Left lung (tissue), 10 donors: ENCODE data around the gene CCDC32. TPM values are rescaled to one million over a fixed set of nuclear protein-coding genes. Genes with fewer than 3 reads are reported as not detected.
A peak's percentile ranks its signal among the peaks of the same experiment; 100 is the strongest.
"Not testable (repeated sequence)": the region's sequence is repeated elsewhere in the genome, so short reads cannot be mapped to it uniquely, and the experiment has no call there.

Experiments
- ATAC-seq: fragments of 200-7000 bp; cut with Tn5 transposase; one replicate; pipeline ENCODE4 v1.9.1; 2020; ENCODE audit warnings: moderate library complexity
- DNase-seq, 4 donors: peaks; one replicate each; pipeline ENCODE4 v3.0.0-alpha.2; 2013 to 2020
- H3K27ac ChIP-seq, 2 donors: fragments of 200-600 bp; sonication (generic) in 1 of 2; one replicate each; pipeline versions ENCODE4 v1.5.0 to v1.8.0; 2020 to 2021
- H3K27me3 ChIP-seq, 2 donors: fragments of 200-600 bp; sonication (generic) in 1 of 2; one replicate each; pipeline versions ENCODE4 v1.5.0 to v1.8.0; 2020 to 2021
- H3K36me3 ChIP-seq, 2 donors: fragments of 200-600 bp; sonication (generic) in 1 of 2; one replicate each; pipeline versions ENCODE4 v1.5.0 to v1.8.0; 2020 to 2021
- H3K4me1 ChIP-seq, 2 donors: fragments of 200-600 bp; one replicate each; pipeline ENCODE4 v1.8.0; 2021
- H3K4me3 ChIP-seq, 2 donors: fragments of 200-600 bp; sonication (generic) in 1 of 2; one replicate each; pipeline versions ENCODE4 v1.5.0 to v1.8.0; 2020 to 2021; ENCODE audit warnings: mild to moderate bottlenecking in 1 of 2
- H3K9me3 ChIP-seq, 2 donors: fragments of 200-600 bp; sonication (generic) in 1 of 2; one replicate each; pipeline versions ENCODE4 v1.5.0 to v1.8.0; 2020 to 2021
- intact Hi-C, 2 donors: fragments of 100-400 bp; cut with DNase I; formaldehyde crosslinking; loops; one replicate each; pipeline versions ENCODE4 v1.11.2 to v1.14.2; 2022
- polyA plus RNA-seq, 6 donors: library from polyadenylated mRNA; unstranded; fragments of 120-200 nt; gene quantifications; one replicate each; pipeline ENCODE4 v1.2.1, GENCODE V29; 2013; ENCODE audit not compliant: insufficient read length in 6 of 6
- total RNA-seq, 2 donors: library from RNA; stranded (reverse); fragmentation: NEBNext Ultra II Directional; extraction: Animal tissue kit (Norgen Biotek cat#: 25700); gene quantifications; one replicate each; pipeline ENCODE4 v1.2.1, GENCODE V29; 2021
- TF ChIP-seq, protein P1 (sequence below), 2 donors: fragments of 200-600 bp; sonication (generic) in 1 of 2; IDR thresholded peaks; one replicate each; pipeline versions ENCODE4 v1.5.0 to v1.8.0; 2021; ENCODE audit warnings: antibody characterized with exemption in 2 of 2
- donor health status: DM: no; HTN: yes; CAD: no.
- donor health status: DM: no; HTN: no; CAD: no.

The CCDC32 gene
- total and polyA plus RNA-seq, 8 donors: 19.4 to 31.6 (median 28.8) TPM

DNA sequence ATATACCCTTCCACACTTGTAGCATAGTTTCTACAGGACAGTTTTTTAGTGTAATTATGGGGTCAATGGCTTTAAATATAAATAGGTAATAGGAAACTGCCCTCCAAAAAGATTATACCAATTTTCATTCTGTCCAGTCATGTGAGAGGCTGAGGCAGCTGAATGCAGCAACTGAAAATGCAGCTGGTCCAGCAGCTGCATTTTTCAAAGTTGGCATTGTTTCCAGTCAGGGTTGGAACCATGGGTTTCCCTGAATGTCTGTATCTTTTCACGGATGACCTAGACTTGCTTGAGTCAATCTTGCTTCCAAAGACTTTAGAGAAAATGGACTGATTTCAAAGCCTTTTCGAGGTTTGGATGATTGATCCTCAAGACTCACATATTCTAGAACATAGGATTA is 19.3 kb upstream of the CCDC32 start:
- Histone ChIP-seq H3K27ac (no peak overlapping the region), H3K27me3 (no peaks in the 10 kb centered on the region), H3K9me3 (peaks cover 0 to 3% of the 10 kb centered on the region in 2 donors), H3K4me3 (no peak overlapping the region), H3K4me1 (no peaks in the 10 kb centered on the region), H3K36me3 (no peaks in the 10 kb centered on the region)
- ATAC-seq: no peak
- DNase-seq: no peak
- intact Hi-C loops: no loop called here
- TF ChIP-seq, protein P1, sequence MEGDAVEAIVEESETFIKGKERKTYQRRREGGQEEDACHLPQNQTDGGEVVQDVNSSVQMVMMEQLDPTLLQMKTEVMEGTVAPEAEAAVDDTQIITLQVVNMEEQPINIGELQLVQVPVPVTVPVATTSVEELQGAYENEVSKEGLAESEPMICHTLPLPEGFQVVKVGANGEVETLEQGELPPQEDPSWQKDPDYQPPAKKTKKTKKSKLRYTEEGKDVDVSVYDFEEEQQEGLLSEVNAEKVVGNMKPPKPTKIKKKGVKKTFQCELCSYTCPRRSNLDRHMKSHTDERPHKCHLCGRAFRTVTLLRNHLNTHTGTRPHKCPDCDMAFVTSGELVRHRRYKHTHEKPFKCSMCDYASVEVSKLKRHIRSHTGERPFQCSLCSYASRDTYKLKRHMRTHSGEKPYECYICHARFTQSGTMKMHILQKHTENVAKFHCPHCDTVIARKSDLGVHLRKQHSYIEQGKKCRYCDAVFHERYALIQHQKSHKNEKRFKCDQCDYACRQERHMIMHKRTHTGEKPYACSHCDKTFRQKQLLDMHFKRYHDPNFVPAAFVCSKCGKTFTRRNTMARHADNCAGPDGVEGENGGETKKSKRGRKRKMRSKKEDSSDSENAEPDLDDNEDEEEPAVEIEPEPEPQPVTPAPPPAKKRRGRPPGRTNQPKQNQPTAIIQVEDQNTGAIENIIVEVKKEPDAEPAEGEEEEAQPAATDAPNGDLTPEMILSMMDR (IDR thresholded peaks at IDR 0.05): no peak

DNA sequence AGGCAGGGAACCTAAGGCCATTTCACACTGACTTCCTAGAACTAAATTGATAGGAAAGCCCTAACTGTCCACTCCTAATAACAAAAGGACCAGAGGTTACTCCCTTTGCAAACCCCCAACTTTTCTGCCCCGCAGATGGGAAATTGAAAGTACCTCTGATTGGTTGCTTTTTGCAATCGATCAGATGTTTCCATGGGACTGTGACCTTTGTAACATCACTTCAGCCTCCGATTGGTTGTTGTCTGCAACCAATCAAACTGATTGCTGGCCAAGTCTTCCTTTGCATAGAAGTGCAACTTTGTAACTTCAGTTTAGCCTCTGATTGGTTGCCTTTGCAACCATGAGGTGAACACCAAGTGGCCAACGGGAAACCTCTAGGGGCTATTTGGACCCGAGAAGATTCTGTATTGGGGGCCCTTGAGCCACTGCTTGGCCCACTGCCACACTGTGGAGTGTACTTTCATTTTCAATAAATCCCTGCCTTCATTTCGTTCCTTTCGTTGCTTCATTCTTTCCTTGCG is 17.9 kb upstream of the CCDC32 start:
- H3K4me1 ChIP-seq: no peaks in the 10 kb centered on the region
- intact Hi-C loops: no loop called here
- ATAC-seq (peak; percentile 74), DNase-seq (no peak)
- H3K27ac ChIP-seq: no peak overlapping the region
- peaks cover 0 to 3% of the 10 kb centered on the region in 2 donors for H3K9me3 ChIP-seq
- no peaks in the 10 kb centered on the region for H3K36me3 ChIP-seq
- H3K4me3 ChIP-seq: peak overlapping the region; percentile 11 to 22
- TF ChIP-seq, protein P1 (IDR thresholded peaks at IDR 0.05): no peak
- no peaks in the 10 kb centered on the region for H3K27me3 ChIP-seq

DNA sequence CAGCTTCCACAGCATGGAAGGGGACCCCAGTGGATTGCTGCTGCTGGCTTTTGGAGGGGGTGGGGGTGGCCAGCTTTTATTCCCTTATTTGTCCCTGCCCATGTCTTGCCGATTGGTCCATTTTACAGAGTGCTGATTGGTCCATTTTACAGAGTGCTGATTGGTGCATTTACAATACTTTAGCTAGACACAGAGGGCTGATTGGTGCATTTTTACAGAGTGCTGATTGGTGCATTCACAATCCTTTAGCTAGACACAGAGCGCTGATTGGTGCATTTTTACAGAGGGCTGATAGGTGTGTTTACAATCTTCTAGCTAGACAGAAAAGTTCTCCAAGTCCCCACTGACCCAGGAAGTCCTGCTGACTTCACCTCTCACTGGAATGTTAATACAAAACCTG is 17.0 kb upstream of the CCDC32 start:
- H3K36me3 ChIP-seq, H3K9me3 ChIP-seq, DNase-seq, H3K4me1 ChIP-seq, H3K27me3 ChIP-seq, ATAC-seq, H3K27ac ChIP-seq, intact Hi-C loops, H3K4me3 ChIP-seq: not testable (repeated sequence)

DNA sequence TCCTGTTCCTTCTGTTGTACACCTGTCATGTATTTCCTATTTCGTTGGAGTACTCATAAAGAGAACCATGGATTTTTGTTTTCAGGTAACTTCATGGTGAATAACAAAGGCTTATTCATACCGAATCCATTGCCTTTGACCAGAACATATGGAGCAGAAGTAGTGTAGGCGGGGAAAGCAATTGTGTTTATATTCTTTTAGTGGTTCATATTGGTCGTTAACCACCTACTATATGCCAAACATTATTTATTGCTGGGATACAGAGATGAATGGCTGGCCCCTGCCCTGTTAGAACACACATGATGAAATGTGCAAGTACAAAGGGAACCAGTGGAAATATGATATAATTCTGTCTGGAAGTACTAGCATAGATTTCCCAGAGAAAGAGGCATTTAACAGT is 14.1 kb upstream of the CCDC32 start:
- H3K4me3 ChIP-seq: no peak overlapping the region
- intact Hi-C loops: no loop called here
- H3K9me3 ChIP-seq: peaks cover 0 to 3% of the 10 kb centered on the region in 2 donors
- no peaks in the 10 kb centered on the region for H3K4me1 ChIP-seq
- DNase-seq (no peak), ATAC-seq (no peak)
- peaks cover 0 to 11% of the 10 kb centered on the region in 2 donors for H3K36me3 ChIP-seq
- no peak overlapping the region for H3K27ac ChIP-seq
- TF ChIP-seq, protein P1 (IDR thresholded peaks at IDR 0.05): no peak
- no peaks in the 10 kb centered on the region for H3K27me3 ChIP-seq

DNA sequence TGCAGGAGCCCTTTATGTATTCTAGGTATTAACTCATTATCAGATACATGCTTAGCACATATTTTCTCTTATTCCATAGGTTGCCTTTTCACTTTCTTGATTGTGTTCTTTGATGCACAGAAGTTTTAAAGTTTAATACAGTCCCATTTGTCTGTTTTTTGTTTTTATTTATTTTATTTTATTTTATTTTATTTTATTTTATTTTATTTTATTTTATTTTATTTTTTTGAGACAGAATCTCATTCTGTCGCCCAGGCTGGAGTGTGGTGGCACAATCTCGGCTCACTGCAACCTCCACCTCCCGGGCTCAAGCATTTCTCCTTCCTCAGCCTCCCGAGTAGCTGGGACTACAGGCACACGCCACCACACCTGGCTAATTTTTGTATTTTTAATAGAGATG is 12.1 kb upstream of the CCDC32 start:
- DNase-seq, intact Hi-C loops, H3K4me1 ChIP-seq, H3K4me3 ChIP-seq, ATAC-seq, H3K27ac ChIP-seq, H3K9me3 ChIP-seq, H3K27me3 ChIP-seq: not testable (repeated sequence)
- peaks cover 0 to 31% of the 10 kb centered on the region in 2 donors for H3K36me3 ChIP-seq

DNA sequence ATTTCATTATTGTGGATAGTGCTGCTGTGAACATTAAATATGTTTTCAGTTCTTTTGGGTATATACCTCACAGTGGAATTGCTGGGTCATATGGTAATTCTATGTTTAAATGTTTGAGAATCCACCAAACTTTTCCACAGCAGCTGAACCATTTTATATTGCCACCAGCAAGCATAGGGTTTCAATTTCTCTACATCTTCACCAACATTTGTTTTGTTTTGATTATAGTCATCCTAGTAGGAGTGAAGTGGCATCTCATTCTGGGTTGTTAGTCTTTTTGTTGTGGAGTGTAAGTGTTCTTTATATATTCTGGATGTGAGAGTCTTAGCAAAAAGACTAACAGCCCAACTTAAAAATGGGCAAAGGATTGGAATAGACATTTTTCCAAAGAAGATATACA is 10.3 kb upstream of the CCDC32 start:
- H3K4me3 ChIP-seq: no peak overlapping the region
- peaks cover 3 to 13% of the 10 kb centered on the region in 2 donors for H3K4me1 ChIP-seq
- H3K9me3 ChIP-seq: no peaks in the 10 kb centered on the region
- H3K27me3 ChIP-seq: no peaks in the 10 kb centered on the region
- ATAC-seq (no peak), DNase-seq (no peak)
- peaks cover 0 to 35% of the 10 kb centered on the region in 2 donors for H3K36me3 ChIP-seq
- no peak overlapping the region for H3K27ac ChIP-seq
- TF ChIP-seq, protein P1 (IDR thresholded peaks at IDR 0.05): no peak
- intact Hi-C loops: no loop called here
